ENCODE data around the gene C1QTNF5.

The C1QTNF5 gene

DNA sequence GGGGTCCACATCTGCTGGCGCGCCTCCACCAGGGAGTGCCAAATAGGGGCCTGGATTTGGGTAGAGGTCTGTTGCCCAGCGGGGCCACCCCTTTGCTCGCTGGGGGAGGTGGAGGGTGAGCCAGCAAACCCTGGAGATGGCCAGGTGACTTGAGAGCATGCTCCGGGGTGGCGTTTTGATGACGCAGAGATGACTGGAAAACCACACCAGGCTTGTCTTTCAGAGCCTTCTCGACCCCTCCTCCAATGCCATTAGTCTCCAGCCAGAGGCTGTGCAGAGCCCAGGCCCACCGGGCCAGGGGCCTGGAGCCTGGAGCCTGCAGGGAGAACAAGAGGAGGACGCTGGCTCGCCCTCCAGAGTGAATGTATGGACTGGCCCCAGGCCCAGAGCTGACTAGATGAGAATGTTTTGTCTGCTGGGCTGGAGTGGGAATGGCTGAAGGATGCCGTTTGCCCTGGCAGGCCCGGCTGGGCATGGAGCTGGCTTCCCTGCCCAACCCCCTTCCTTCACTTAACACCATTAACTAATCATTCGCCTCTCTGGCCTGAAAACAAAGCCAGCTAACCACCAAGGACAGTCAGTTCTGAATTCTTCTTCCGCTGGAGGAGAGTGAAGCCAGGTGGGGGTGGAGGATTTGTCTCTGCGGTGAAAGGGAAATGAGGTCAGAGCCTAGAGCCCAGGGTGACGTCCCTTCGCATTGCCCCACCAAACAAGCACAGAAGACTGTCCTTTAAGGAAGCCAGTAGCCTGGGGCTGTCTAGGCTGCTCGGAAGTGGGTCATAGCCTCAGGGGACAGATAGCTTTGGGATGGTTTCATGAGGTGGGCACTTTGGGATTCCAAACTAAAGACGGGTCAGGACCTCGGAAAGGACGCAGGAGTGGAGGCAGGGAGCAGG lies 22.2 kb downstream of the C1QTNF5 start:
- DNase-seq (ENCODE audit: low read depth in 2 of 2), result no peak

- DNase-seq (ENCODE audit: low read depth in 2 of 2), result no peak
Observed at GRCh38 chr11:119317592-119318239, 23.0 kb downstream of the C1QTNF5 start.

DNA sequence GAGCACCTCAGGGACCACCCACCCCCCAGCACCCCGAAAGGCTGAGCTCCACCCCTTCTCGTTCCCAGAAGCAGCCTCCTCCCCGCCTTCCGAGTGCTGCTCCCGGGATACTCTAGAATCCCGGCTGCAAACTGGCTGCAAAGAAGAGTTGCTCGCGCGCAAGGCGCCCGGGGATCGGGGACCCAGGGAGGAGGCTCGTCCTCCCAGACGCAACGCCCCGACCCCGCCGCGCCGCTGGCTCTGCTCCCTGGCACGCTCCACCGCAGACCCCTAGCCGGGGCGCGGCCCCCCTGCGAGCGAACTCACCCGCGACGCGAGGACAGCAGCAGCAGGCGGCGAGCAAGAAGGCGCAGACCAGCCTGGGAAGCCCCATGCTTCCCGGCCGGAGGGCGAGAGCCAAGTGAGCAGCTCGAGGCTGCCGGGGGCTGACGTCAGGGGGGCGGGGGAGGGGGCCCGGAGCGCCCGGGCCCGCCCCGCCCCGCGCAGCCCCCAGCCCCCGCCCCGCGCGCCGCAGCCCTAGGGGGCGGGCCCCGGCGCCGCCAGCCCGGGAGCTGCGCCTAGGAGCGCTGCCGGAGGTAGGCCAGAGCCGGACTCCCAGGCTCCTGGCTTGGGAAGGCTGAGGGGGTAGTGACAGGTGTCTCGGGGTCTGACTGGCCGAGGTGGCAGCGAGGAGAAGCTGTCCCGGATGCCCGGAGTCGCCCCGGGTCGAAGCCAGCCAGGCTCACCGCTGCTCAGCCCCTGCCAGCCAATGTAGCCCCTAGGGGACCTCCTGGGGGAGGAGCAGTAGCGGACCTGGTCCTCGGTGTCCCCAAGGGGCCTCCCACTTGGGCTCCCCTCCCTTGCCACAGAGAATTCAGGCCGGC lies 23.7 kb downstream of the C1QTNF5 start, which contains the start of gene MCAM:
Gene MCAM, minus strand, starts transcription at position 402 of the 863 bp plus-strand sequence. Its CDS starts 29 bp downstream, at position 373.
- DNase-seq (ENCODE audit: low read depth in 2 of 2), result no peak

DNA sequence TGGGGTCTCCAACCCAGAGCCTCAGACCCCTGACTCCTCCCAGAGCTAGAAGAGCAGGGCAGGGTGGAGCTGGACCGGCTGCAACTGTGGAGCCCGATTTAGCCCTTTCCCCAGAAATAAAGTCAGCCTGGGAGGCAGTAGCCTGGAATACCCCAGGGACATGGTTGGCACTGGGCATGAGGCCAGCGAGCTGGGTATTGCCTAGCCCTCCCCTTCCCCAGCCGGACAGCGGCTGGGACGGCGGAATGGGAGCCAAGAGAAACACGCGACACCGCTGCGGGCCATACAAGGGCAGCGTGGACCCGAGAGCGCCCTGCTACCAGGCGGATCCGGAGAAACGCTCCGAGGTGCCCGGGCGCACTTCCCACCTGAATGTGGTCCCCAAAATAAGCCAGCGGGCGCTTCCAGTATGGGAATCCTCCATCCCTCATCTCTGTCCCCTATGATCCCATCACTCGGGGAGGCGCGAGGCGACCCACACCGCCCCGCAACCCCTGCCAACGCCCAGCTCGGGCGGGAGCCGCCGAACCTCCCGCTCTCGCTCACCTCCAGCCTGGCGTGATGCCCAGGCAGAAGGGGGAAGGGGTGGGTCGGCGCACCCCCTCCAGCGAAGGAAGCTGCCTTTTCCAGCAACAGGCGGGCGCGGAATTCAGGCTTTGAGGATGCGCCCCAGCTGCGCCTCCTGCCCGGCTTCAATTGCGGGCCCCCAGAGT lies 24.5 kb downstream of the C1QTNF5 start:
- DNase-seq (ENCODE audit: low read depth in 2 of 2), result no peak

GRCh38 chr11:119315131-119316015 lies 25.3 kb downstream of the C1QTNF5 start:
- DNase-seq (ENCODE audit: low read depth in 2 of 2), result no peak

DNA sequence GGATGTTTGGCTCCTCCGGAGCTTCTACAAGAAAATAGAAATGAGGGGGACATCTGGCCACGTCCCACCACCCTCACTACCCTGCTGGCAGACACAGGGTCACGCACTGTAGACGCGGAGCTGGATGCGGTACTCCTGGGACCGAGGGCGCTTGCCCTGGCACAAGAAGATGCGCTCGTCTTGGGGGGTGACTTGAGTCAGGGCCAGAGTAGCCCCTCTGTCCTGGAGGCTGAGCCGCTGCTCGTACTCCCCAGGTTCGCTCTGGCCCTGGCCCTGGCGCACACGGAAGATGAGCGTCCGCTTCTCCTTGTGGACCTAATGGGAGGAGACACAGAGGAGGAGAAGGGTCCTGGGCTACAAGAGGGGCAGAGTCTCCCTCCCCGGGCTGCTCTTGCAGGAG lies 26.0 kb downstream of the C1QTNF5 start:
- DNase-seq (ENCODE audit: low read depth in 2 of 2), result no peak

- no peak for DNase-seq (ENCODE audit: low read depth in 2 of 2)
Observed at GRCh38 chr11:119310682-119311052, 30.0 kb downstream of the C1QTNF5 start.

GRCh38 chr11:119309953-119310681 lies 30.6 kb downstream of the C1QTNF5 start:
- no peak for DNase-seq (ENCODE audit: low read depth in 2 of 2)

DNA sequence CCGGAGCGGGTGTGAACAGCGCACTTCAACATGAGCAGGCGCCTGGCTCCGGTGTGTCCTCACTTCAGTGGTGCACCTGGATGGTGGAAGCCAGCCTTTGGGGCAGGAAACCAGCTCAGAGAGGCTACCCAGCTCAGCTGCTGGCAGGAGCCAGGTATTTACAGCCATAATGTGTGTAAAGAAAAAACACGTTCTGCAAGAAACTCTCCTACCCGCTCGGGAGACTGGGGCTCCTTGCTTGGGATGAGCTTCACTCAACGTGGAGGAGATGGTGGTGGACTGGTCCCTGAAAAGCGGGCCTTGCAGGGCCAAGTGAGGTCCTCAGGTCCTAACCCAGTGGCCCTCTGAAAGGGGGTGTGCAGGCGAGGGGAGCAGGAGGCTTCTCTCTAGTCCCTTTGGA lies 31.3 kb downstream of the C1QTNF5 start:
- DNase-seq (ENCODE audit: low read depth in 2 of 2), result no peak

DNA sequence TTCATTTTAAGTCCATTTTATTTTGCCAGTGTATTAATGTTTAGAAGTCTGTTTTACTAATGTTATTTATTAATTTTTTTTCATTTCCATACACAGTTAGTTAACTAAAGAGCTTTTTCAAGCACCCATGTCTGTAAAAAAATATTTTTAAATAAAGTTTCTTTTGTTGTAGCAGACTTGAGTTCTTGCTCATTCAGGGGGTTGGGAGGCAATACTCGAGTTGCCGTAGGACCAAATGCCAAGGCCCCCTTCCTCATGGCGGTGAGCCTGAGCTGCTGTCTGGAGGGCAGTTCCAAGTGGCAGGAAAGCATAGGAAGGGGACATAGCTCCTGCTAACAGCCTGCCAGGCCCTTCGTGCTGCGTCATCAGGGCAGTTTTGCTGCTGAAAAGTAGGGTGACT lies 32.7 kb downstream of the C1QTNF5 start:
- no peak for DNase-seq (ENCODE audit: low read depth in 2 of 2)

DNA sequence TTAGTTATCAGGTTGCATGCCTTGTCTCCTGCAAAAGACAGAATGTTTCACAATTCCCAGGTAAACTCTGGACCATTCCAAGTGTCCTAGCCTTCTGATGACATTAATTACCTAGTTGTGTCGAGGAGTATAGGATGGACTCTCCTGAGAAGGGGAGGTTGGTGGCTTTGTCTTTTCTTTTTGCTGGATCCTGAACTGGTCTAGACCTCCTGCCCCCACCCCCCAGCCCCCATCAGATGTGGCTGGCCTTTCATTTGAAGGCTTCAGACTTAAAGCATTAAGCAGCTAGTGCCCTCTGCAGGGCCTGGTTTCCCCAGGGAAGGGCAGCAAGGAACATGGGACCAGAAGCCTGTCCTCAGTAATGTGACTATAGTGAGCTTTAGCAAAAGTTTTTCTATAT lies 33.5 kb downstream of the C1QTNF5 start:
- DNase-seq (ENCODE audit: low read depth in 2 of 2), result no peak

DNA sequence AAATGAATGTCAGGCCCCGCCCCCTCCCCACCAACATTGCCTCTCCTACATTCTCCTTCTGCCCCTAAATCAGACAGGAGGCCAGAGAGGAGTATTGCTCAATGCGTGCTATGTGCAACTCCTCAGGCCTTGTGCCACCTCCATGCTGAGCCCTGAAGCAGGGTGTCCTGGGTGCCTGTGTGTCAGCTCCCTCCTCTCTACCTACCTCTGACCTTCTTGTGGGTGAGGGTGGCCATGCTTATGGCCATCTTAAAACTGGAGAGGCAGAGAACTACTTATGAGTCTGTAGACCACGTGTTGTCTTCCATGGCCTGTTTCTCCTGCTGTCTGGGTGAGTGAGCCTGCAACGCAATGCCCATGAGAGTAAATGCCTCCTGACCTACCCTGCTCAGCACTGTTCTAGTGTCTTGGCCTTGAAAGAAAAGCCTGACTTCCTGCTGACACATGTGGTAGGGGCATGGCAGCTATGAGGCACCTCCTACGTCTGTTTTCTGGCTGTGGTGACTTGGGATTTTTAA lies 34.3 kb downstream of the C1QTNF5 start:
- DNase-seq (ENCODE audit: low read depth in 2 of 2), result no peak

DNA sequence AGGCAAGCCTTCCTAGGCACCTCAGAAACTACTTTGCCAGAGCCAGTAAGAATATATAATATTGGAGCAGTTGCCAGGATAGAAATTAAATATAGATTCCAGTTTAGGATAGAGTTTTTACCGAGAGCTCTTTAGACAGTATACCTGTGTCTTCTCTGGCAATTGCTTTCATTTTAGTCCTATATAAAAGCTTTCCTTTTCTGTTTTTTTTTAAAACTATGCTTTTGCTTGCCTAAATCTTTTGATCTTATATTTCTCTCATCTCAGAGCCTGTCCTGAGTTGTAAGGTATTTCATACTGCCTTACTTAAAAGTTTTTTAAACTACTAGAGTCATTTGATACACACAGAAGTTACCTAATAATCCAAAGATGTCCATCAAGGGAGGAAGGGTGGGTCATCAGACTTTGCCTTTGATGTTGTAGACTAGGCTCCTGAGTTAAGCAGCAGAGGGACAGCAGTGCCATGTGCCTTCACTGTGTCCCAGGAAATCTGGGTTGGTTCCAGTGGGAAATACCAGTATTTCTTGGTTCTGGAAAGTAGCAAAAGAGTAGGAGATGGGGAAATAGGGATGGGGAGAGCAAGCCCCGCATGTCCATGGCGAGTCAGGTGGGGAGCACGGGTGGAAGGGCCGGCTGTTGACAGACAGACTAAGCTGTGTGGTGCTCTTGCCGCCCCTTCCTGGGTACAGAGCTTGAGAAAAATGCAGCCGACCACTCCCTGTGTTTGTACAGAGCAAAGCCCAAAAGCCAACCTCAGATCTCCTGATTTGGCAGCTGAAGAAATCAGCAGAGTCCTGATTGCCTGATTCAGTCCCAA lies 34.9 kb downstream of the C1QTNF5 start:
- no peak for DNase-seq (ENCODE audit: low read depth in 2 of 2)

- DNase-seq (ENCODE audit: low read depth in 2 of 2), result no peak
Observed at GRCh38 chr11:119303227-119303718, 37.4 kb downstream of the C1QTNF5 start.

DNA sequence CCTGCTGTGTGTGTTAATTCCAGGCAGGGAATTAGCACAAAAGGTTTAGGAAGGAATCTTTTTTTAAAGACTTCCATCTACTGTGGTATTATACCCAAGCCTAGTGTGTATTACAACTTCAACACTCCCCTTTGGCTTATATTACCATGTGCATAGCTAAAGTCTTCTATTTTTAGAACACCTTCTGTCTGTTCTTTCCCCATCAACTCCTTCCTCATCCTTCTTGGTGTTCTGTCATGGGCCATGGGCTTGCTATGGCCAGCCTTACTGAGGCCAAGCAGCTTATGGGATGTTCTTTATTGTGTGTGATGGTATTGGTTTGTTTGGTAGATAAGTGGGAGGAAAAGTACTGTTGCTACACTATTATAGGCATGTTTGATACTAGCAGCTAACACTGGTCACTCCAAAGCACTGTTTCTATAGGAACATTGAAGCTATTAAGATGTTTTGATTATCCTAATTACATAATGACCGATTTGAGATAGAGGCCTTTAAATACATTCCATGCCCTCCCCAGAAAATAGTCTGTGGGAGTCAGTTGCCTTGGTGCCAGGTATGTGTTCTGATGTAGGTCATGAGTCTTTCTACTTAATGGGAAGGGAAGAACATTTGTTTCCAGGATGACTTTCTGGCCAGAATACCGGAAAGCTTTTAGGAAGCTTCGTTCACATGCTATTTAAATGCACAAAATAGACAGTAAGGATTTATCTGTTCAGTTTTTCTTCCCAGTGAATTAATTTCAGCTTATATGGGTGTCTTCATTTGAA lies 40.3 kb downstream of the C1QTNF5 start:
- no peak for DNase-seq (ENCODE audit: low read depth in 2 of 2)

- DNase-seq (ENCODE audit: low read depth in 2 of 2), result no peak
Observed at GRCh38 chr11:119299416-119299815, 41.3 kb downstream of the C1QTNF5 start.

DNA sequence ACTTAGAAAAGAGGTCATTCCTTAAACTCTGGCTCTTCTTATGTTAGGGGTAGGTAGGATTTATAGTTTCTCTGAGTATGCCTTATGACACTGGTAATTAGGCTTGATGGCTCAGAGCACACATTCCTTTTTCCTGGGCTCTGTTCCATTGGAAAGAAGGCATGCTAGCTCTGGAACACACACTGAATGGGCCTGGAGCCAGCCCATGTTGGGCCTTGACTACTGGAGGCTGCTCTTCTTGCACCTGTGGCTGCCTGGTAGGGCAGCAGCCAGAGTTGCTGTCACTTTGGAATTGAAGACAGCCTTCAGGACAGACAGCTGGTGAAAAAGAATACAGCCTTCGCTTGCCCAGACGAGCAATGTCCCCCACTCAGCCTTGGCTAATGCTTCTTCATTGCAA lies 42.0 kb downstream of the C1QTNF5 start:
- no peak for DNase-seq (ENCODE audit: low read depth in 2 of 2)

DNA sequence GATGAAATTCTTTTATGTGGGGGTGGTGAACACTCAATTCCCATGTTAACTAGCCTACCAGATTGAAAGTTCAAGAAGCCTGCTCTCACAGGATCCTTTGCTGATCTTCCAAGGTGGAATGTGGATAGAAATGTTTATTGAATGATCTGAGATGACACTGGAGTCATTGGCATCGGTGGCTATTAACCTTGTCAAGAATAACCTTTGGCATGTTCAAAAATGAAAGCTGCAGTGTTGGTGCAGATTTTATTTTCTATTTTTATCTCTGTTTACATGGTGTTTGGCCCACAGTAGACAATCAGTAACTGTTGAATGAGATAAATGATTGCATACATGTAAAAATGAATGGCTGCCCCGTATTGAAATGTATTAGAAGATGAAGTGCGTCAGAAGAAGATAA lies 42.7 kb downstream of the C1QTNF5 start:
- no peak for DNase-seq (ENCODE audit: low read depth in 2 of 2)
